Neuron (in vitro differentiated cells): ENCODE results near the gene LNP1.
A peak's percentile ranks its signal among the peaks of the same experiment; 100 is the strongest.

Experiments
- H2AFZ ChIP-seq: one replicate; pipeline ENCODE4 v1.6.1; 2013; ENCODE audit warnings: low read depth, mild to moderate bottlenecking, inconsistent platforms, low read length, moderate library complexity
- H3K27me3 ChIP-seq: one replicate; pipeline ENCODE4 v1.6.1; 2013; ENCODE audit warnings: low read length; ENCODE audit not compliant: insufficient read depth
- H3K36me3 ChIP-seq: one replicate; pipeline ENCODE4 v1.6.1; 2013; ENCODE audit warnings: low read length; ENCODE audit not compliant: insufficient read depth
- H3K4me1 ChIP-seq: one replicate; pipeline ENCODE4 v1.6.1; 2013; ENCODE audit warnings: low read length; ENCODE audit not compliant: insufficient read depth
- H3K4me3 ChIP-seq: 2 replicates; pipeline ENCODE4 v1.5.1; 2013; ENCODE audit warnings: mild to moderate bottlenecking, low read length, moderate library complexity
- H3K9me3 ChIP-seq: one replicate; pipeline ENCODE4 v1.6.1; 2013; ENCODE audit warnings: low read length

LNP1 gene

DNA sequence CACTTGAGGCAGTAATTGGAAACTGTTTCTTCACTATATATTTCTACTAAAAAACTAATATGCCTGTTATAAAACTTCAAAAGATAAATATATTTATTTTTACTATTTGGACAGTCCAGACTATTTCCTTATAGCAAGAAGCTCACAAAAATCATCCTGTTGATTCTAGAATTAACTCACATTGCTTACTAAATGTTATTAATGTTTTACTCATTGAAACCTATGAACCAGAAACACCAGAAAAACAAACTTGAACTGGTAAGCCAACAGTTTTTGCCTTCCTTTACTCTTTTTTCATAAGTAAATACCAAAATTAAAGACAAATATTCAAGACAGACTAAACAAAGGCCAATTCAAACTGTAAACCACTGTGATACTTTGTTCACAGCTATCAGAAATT is 26.8 kb upstream of the LNP1 start:
- Histone ChIP-seq H3K4me1 (no peaks in the 10 kb centered on the region), H3K4me3 (no peak overlapping the region), H3K27me3 (no peaks in the 10 kb centered on the region), H2AFZ (no peak overlapping the region), H3K36me3 (peaks cover 59% of the 10 kb centered on the region), H3K9me3 (no peaks in the 10 kb centered on the region)

DNA sequence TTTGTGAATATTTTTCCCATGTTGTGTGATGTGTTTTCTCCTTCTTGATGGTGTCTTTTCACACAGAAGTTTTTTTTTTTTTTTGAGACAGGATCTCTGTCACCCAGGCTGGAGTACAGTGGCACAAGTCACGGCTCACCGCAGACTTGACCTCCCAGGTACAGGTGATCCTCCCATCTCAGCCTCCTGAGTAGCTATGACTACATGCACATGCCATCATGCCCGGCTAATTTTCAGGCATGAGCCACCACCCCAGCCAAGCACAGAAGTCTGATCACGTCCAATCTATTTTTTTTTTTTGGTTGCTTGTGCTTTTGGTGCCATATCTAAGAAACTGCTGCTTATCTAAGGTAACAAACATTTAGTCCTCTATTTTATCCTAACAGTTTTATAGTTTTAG is 25.0 kb upstream of the LNP1 start:
- Histone ChIP-seq H3K9me3 (no peaks in the 10 kb centered on the region), H3K4me1 (no peaks in the 10 kb centered on the region), H3K4me3 (no peak overlapping the region), H2AFZ (no peak overlapping the region), H3K27me3 (no peaks in the 10 kb centered on the region), H3K36me3 (peaks cover 68% of the 10 kb centered on the region)

DNA sequence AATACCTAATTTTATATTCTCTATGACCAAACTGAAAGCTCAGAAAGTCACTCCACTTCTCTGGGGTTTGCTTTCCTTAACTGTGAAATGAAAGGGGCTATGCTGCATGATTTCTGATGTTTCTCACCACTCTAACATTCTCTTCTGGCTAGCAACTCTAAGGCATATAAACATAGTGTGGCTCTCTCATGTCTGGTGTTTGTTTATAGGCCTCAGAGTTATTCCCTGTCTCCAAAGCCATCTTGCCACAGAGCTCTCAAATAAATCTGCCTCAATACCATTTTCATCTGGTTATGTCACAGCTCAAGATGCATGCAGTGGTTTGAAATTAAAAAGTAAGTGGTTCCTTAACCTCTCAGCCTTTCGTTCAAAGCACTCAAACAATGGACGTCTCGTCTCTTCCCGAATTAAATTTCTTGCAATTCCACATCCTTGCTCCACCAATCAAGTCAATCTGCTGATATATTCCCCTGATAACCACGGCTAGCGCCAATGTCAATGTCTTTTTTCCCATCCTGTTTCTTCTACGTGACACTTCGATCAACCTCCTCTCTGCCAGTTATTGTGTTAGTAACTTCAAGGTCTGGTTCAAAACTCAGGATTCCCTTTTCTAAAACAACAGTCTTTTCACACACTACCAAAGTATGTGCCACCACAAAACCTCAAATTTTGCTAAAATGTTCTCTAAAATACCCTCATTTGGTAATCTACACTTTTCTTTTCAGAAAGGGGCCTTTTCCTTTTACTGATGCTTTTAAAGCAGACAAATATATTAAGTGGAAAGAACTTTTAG is 16.4 kb upstream of the LNP1 start:
- Histone ChIP-seq H3K4me1 (no peaks in the 10 kb centered on the region), H3K27me3 (no peaks in the 10 kb centered on the region), H3K36me3 (peaks cover 67% of the 10 kb centered on the region), H3K9me3 (peaks cover 5% of the 10 kb centered on the region), H3K4me3 (no peak overlapping the region), H2AFZ (no peak overlapping the region)

DNA sequence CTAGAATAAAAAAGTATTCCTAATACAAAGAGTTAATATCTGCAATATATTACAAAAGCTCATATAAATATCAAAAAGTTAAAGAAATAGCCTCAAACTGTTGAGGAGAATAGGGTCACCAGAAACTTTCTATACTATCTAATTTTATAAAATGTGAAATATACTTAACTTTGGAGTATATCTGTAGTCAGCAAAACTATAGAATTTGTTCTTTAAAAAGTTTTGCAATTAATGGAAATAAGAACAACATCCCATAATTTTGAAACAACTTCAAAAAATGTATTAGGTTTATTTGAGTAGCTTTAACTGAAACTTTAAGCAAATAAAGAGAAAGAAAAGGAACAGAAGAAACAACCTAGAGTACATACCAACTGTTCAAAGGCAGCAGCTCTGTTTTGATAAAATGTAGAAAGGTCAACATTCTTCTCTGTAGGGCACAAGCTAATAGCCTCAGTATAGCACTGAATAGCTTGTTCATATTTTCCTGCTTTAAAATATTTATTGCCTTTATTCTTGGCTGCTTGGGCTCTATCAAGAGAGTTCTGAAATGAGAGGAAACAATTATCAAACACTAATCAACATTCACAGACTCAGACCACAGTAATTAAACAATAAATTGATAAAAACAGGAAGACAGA is 14.8 kb upstream of the LNP1 start:
- Histone ChIP-seq H3K27me3 (no peaks in the 10 kb centered on the region), H2AFZ (no peak overlapping the region), H3K9me3 (peaks cover 8% of the 10 kb centered on the region), H3K4me3 (no peak overlapping the region), H3K4me1 (no peaks in the 10 kb centered on the region), H3K36me3 (peaks cover 52% of the 10 kb centered on the region)

DNA sequence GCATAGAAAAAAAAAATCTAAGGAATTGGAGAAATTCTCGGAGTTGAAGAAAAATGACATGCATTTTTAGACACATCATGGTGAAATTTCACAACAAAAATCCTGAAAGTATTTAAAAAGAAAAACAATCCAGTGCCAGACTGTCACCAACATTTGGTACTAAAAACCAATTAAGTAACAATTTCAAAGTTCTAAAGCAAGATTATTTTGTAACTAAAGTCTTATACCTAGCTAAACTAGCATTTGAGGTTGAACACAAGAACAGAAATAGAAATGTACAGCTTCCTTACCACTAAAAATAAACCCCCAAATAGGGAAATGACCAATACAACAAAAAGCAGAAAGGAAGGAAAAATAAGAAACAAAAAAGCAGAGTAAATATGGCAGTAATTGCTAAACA is 12.3 kb upstream of the LNP1 start:
- Histone ChIP-seq H3K36me3 (peaks cover 30% of the 10 kb centered on the region), H3K4me1 (no peaks in the 10 kb centered on the region), H3K9me3 (peaks cover 8% of the 10 kb centered on the region), H2AFZ (no peak overlapping the region), H3K4me3 (no peak overlapping the region), H3K27me3 (no peaks in the 10 kb centered on the region)

DNA sequence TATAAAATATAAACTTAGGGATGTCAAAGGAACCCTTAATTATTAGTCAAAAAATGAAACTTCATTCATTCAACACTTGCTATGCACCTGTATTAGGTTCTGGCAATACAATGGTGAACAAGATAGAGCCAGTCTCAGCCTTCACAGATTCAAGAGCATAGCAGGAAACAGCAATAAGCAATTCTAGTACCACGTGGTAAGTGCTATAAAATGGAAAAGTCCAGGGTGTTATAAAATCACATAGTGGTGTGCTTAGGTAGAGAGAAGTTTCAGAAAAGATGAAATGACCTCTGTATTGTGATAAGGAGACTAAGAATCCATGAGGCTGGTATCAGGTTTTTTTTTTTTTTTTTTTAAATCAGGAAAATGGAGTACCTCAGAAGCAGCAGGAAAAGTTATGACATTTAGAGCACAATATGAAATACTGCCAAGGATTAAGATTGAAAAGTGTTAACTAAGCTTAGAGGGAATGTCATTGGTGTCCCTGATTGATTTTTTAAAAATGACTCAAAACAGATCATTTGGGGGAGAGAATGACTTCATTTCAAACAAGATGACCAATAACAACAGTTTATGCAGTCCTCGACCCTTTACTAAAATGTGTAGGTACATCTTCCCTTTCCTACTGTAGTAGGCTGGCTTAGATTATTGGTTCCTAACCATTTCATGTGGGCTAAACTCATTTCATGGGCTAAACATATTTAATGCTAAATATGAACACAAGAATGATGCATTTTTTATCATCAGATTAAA is 5.5 kb upstream of the LNP1 start:
- Histone ChIP-seq H2AFZ (no peak overlapping the region), H3K4me1 (peaks cover 10% of the 10 kb centered on the region), H3K27me3 (no peaks in the 10 kb centered on the region), H3K4me3 (no peak overlapping the region), H3K9me3 (no peaks in the 10 kb centered on the region), H3K36me3 (no peaks in the 10 kb centered on the region)

DNA sequence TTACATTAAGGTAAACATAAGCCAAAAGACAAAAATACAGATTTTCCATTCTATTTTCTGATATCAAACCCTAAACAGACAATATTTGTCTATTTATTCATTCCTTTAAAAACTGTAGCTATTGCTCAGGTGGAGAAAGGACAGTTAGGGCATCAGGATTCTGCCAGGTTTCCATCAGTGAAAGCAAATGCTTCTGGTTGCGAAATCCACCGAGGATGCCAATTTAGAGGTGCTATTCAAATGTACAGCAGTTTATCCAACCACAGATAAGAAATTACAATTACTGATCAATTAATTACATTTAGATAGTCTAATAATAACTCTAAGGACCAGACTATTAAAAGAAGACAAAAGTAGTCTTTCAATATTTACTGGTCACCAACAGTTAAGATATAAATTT is 4.4 kb upstream of the LNP1 start:
- H3K9me3 ChIP-seq = no peaks in the 10 kb centered on the region
- no peak overlapping the region for H3K4me3 ChIP-seq
- peaks cover 10% of the 10 kb centered on the region for H3K4me1 ChIP-seq

DNA sequence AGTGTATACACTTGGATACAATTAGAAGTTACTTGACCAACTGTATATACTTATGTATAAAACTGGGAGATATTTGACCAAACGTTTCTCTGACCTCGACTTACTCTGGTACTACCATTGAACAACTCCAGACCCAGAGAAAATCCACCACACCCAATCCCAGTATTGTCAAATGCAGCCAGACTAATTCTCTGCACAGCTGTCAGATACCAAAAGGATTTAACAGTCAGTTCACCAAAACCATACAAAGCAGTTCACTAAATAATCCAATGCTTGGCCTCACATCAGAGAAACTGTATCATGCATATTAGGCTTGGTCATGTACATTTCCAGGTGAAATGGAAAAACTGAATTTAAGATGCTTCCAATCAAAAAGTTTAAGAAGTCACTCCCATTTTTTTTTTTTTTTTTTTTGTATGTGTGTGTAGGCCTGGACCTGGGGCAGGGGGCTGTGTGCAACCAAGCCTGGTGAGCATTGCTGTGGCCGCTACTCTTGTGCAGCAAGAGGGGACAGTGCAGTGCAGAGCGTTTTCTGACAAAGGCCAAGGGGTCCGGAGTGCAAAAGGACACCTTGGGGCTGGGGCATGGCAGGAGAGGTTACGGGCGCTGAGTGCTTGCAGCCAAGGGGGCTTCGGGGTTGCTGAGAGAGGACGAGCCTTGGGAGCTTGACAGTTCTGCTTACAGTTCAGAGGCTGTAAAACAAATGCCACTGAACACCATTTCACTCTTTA is 1.8 kb upstream of the LNP1 start:
- H2AFZ ChIP-seq = no peak overlapping the region
- no peaks in the 10 kb centered on the region for H3K27me3 ChIP-seq
- H3K9me3 ChIP-seq = no peaks in the 10 kb centered on the region
- H3K4me3 ChIP-seq = peak overlapping the region; percentile 76
- H3K4me1 ChIP-seq = peaks cover 14% of the 10 kb centered on the region
- no peaks in the 10 kb centered on the region for H3K36me3 ChIP-seq

More for the DNA sequence above, 4.4 kb upstream of the LNP1 start:
- H3K27me3 ChIP-seq = no peaks in the 10 kb centered on the region
- H2AFZ ChIP-seq = no peak overlapping the region
- no peaks in the 10 kb centered on the region for H3K36me3 ChIP-seq

DNA sequence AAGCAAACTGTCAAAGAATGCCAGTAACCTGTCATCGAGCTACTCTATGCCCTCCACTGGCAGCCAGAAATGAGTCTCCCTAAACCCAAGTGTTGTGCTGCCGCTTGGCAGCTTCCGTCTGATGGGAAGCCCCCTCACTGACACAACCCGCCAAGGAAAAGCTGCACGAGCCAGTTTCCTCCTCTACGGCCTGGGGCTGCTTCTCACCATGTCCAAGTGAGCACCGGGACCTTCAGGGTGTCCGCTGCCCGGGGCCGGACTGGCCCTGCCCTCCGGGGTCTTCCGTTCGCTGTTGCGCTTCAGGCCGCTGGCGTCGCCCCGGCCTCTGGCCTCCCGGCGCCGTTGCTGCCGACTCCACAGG is 940 bp upstream of the LNP1 start:
- no peaks in the 10 kb centered on the region for H3K36me3 ChIP-seq
- H2AFZ ChIP-seq = peak overlapping the region; percentile 40
- H3K4me1 ChIP-seq = peaks cover 14% of the 10 kb centered on the region
- H3K27me3 ChIP-seq = no peaks in the 10 kb centered on the region
- no peaks in the 10 kb centered on the region for H3K9me3 ChIP-seq
- peak overlapping the region; percentile 76 for H3K4me3 ChIP-seq

DNA sequence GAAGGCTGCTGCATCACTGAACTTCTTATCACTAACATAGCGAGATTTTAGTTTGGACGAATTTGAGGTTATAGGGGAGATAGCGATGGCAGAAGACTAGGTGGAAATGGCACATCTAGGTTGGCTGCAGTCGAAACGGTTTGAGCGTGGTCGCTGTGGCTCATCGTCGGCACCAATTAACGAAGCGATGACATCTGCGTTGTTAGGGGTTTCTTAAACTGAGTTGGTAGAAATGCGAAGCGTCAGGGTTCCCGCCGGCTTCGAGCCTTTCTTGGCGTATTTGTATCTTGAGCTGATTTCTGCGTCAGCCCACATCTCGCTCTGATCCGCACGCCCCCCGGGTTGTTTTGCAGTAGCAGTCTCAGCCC is 319 bp downstream of the LNP1 start:
- Histone ChIP-seq H3K9me3 (no peaks in the 10 kb centered on the region), H3K27me3 (no peaks in the 10 kb centered on the region), H3K4me3 (peak overlapping the region; percentile 76), H3K36me3 (no peaks in the 10 kb centered on the region), H2AFZ (no peak overlapping the region), H3K4me1 (peaks cover 14% of the 10 kb centered on the region)

DNA sequence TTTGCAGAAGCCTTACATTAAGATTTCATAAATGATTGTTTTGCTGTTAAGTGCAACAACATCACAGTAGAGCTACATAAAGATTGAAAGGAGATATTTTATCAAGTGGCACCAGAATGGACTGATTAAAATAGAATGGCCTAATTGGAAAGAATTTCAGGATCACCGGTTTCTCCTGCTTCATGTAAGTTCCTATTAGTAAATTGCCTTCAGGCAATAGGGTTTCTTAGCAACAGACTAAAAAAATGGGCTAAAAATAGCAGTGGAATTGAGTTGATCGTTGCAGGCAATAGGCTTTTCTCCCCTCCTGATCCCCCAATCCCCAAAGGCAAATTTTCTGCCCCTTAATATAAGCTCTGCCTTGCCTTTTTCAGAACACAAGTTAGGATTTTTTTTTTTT is 917 bp downstream of the LNP1 start:
- Histone ChIP-seq H3K4me1 (peaks cover 14% of the 10 kb centered on the region), H3K4me3 (peak overlapping the region; percentile 76), H3K27me3 (no peaks in the 10 kb centered on the region), H3K36me3 (no peaks in the 10 kb centered on the region), H3K9me3 (no peaks in the 10 kb centered on the region), H2AFZ (no peak overlapping the region)

DNA sequence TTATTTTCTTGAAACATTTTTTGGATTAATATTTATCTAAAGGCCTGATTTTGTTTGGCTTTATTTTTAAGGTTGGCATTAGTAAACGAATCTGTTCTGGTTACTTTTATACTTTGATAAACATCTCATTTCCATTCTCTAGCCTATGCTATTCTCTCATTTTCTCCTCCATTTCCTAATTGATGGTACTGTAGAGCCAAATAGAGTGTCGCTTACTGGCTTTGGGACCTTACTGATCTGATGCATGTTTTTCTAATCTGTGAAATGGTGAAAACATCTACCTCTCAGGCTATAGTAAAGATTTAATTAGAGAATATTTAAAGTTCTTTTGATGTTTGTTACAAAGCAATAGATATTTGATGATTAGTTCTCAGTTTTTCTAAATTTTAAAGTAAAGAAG is 1.6 kb downstream of the LNP1 start:
- peak overlapping the region; percentile 68 for H2AFZ ChIP-seq
- peak overlapping the region; percentile 76 for H3K4me3 ChIP-seq
- H3K4me1 ChIP-seq = peaks cover 14% of the 10 kb centered on the region
- H3K36me3 ChIP-seq = no peaks in the 10 kb centered on the region
- H3K27me3 ChIP-seq = no peaks in the 10 kb centered on the region
- H3K9me3 ChIP-seq = no peaks in the 10 kb centered on the region
